HG03095 (cell line): ENCODE measurements around the gene NOL9.

Experiments
- ATAC-seq: cut with Tn5 transposase; IDR thresholded peaks from one replicate; pipeline ENCODE4 v1.9.1; 2021; ENCODE audit warnings: moderate library complexity; ENCODE audit not compliant: unreplicated experiment

Gene NOL9

DNA sequence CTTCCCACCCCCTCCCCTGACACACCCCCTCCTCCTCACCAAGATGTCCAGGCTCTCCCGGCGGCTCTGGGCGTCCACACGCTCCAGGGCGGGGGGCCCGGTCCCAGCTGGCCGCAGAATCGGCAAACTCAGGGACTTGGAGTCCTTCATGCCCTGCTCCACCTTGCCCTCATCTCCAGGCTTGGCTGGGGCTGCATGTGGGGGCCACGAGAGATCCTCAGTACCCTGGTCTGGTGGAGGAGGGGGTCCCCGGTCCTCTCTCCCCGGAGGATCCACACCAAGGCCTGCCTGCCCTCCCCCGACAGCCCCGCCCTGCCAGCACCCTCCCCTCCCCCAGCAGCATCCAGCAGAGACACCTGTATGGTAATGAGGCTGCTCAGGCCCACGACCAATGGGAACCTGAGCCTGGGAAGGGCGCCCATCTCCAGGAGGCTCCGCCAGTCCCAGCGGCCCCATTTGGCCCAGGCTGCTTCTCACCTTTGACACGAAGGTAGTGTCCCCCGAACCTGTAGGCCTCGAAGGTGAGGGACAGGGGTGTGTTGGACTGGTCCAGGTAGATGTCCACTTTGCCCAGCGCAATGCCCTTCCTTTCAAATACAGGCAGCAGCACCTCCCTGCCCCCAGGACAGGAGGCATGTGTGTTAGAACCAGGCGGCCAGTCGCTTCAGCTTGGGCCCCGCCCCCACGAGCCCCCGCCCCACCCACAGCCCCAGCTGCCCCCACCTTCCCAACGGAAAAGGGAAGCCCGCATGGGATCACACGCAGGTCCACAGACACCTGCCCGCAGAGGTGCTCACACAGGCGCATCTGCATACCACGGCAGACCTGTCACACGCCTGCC, 80.1 kb downstream of the NOL9 start:
- no peak for ATAC-seq

DNA sequence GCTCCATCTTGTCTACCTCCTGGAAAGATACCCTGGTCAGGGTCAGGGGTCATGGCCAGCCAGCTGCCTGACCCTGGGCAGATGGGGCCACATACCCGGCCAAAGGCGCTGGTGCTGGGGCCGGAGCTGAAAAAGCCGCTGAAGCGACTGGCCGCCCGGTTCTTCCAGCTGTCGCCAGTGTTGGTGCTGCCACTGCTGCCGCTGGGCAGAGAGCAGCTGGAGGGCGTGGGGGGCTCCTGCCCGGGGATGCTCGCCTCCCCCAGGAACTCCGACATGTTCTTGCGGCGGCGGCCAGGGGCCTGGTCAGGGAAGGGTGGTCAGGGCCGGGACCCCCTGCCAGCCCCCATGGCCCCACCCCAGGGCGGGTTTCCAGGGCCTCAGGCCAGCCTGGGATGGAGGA, 81.2 kb downstream of the NOL9 start:
- ATAC-seq: no peak

DNA sequence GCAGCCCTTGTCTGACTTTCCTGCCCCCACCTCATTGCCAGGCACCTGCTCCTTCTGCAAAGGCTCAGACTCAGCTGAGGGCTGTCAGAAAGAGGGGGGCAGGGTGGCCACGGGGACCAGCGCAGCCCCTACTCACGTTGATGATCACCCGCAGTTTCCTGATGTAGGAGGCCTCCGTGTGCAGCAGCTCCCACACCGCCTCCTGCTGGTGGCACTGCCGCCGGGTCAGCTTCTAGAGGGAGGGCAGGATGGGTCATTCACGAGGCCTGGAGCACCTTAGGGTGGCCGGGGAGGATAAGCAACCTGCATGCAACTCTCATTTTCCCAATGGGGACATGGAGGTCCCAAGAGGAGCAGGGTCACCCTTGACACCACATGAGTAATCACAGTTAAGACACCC, 81.9 kb downstream of the NOL9 start:
- no peak for ATAC-seq

DNA sequence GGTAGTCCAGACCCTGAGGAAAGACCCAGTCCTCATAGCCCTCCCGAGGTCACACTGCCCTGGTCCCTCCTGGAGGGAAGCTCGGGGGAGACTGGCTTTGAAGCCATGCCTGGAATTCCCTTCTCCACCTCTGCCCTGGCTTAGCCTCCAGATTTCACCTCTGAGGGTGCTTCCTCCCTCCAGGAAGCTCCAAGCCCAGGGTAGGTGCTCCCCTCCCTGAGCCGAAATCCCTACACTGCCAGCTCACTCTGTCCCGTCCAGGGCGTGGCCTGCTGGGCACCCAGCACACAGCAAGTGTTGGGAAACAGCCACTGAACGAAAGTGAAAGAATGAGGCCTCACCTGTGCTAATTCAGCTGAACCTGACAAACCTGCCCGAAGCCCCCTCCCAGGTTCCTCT, 82.3 kb downstream of the NOL9 start:
- no peak for ATAC-seq
